Limb (tissue), 2 donors: ENCODE data around the gene TSSC4.

Experiments used
- DNase-seq, 2 donors: peaks; one replicate each; pipeline ENCODE4 v3.0.0-alpha.2; 2016; ENCODE audit errors: extremely low spot score in 2 of 2

The TSSC4 gene

GRCh38 chr11:2400762-2401435, 349 bp downstream of the TSSC4 start:
- DNase-seq: no peak

- no peak for DNase-seq
These were observed 960 bp downstream of the TSSC4 start for GRCh38 chr11:2401436-2401984.

GRCh38 chr11:2402106-2402505, 1.6 kb downstream of the TSSC4 start:
- no peak for DNase-seq

GRCh38 chr11:2402890-2403645, 2.5 kb downstream of the TSSC4 start:
- no peak for DNase-seq

GRCh38 chr11:2404735-2405196, 4.2 kb downstream of the TSSC4 start:
- no peak for DNase-seq

GRCh38 chr11:2406451-2406850, 5.9 kb downstream of the TSSC4 start:
- DNase-seq: no peak

GRCh38 chr11:2406878-2407410, 6.4 kb downstream of the TSSC4 start:
- DNase-seq: no peak

GRCh38 chr11:2408671-2409070, 8.1 kb downstream of the TSSC4 start:
- no peak for DNase-seq

GRCh38 chr11:2409126-2409525, 8.6 kb downstream of the TSSC4 start:
- no peak for DNase-seq

GRCh38 chr11:2409611-2410468, 9.3 kb downstream of the TSSC4 start:
- DNase-seq: no peak

- no peak for DNase-seq
These were observed 10.1 kb downstream of the TSSC4 start for GRCh38 chr11:2410616-2411015.

- DNase-seq: no peak
These were observed 11.1 kb downstream of the TSSC4 start for GRCh38 chr11:2411446-2412305.

GRCh38 chr11:2412323-2412722, 11.8 kb downstream of the TSSC4 start:
- DNase-seq: no peak

- DNase-seq: no peak
These were observed 13.4 kb downstream of the TSSC4 start for GRCh38 chr11:2413742-2414579.

GRCh38 chr11:2414616-2415015, 14.1 kb downstream of the TSSC4 start:
- DNase-seq: no peak

- no peak for DNase-seq
These were observed 14.6 kb downstream of the TSSC4 start for GRCh38 chr11:2415171-2415570.

- no peak for DNase-seq
These were observed 15.2 kb downstream of the TSSC4 start for GRCh38 chr11:2415601-2416380.

GRCh38 chr11:2416765-2417164, 16.2 kb downstream of the TSSC4 start:
- no peak for DNase-seq
